ENCODE results near the gene DEDD2. TPM values are rescaled to one million over a fixed set of nuclear protein-coding genes. Genes with fewer than 3 reads are reported as not detected.
A peak's percentile ranks its signal among the peaks of the same experiment; 100 is the strongest.

DEDD2 gene
- total RNA-seq, 3 donors from 2014 or later (not counting 1 experiment from before 2014, with no cell fraction given): 83.2 to 110 (median 83.7) TPM

- Histone ChIP-seq H3K4me1 (ENCODE audit: control insufficient read depth, insufficient read depth, low read length) (peaks cover 79% of the 10 kb centered on the region), H3K36me3 (ENCODE audit: control insufficient read depth, insufficient read depth, low read length) (peaks cover 53% of the 10 kb centered on the region), H3K27me3 (ENCODE audit: control insufficient read depth, insufficient read depth, low read length) (no peaks in the 10 kb centered on the region), H3K4me3 (ENCODE audit: low read length) (no peak overlapping the region), H3K9me3 (ENCODE audit: control insufficient read depth, insufficient read depth, low read length) (no peaks in the 10 kb centered on the region), H3K27ac (ENCODE audit: low read length) (peak overlapping the region; percentile 90)
- H3K4me1 Mint-ChIP-seq: peaks cover 76 to 82% of the 10 kb centered on the region in 2 donors
- peak overlapping the region; percentile 91 to 95 for H3K27ac Mint-ChIP-seq
- no peak for ATAC-seq
- DNase-seq: no peak
- H3K27me3 Mint-ChIP-seq (ENCODE audit: low read depth in 2 of 2): no peaks in the 10 kb centered on the region
- peak overlapping the region; percentile 88 for H3K4me3 Mint-ChIP-seq
- no peak for TF ChIP-seq CTCF (IDR thresholded peaks at IDR 0.05)
- 36% methylated on average over 5 of the region's 5 CpGs for WGBS (ENCODE audit: insufficient coverage)
- no peaks in the 10 kb centered on the region for H3K36me3 Mint-ChIP-seq
- intact Hi-C loops (cut with micrococcal nuclease): loop anchor here (5.0 kb wide), 1 partner anchor 80 kb away; no protein-coding TSS in a partner anchor
- no peaks in the 10 kb centered on the region for H3K9me3 Mint-ChIP-seq
These were observed 15.1 kb downstream of the DEDD2 start for GRCh38 chr19:42202290-42202880.

GRCh38 chr19:42201489-42202289 is 15.8 kb downstream of the DEDD2 start:
- peak overlapping the region; percentile 90 for H3K27ac ChIP-seq (ENCODE audit: low read length)
- Mint-ChIP-seq H3K36me3 (no peaks in the 10 kb centered on the region), H3K4me1 (peaks cover 80 to 84% of the 10 kb centered on the region in 2 donors), H3K4me3 (peak overlapping the region; percentile 88), H3K9me3 (no peaks in the 10 kb centered on the region), H3K27me3 (ENCODE audit: low read depth in 2 of 2) (no peaks in the 10 kb centered on the region), H3K27ac (peak overlapping the region; percentile 91 to 95)
- DNase-seq (peak; percentile 61 to 79), ATAC-seq (peak; percentile 62 to 81 (median 74))
- no peak for TF ChIP-seq CTCF (IDR thresholded peaks at IDR 0.05)
- intact Hi-C loops (cut with micrococcal nuclease): loop anchor here (1.0 to 5.0 kb wide), 2 partner anchors 16 to 81 kb away; partner anchors contain the start of gene DEDD2
- H3K4me3 ChIP-seq (ENCODE audit: low read length): peak overlapping the region; percentile 13
- 3% methylated on average over 6 of the region's 6 CpGs for WGBS (ENCODE audit: insufficient coverage)
- peaks cover 51% of the 10 kb centered on the region for H3K36me3 ChIP-seq (ENCODE audit: control insufficient read depth, insufficient read depth, low read length)
- no peaks in the 10 kb centered on the region for H3K9me3 ChIP-seq (ENCODE audit: control insufficient read depth, insufficient read depth, low read length)
- peaks cover 79% of the 10 kb centered on the region for H3K4me1 ChIP-seq (ENCODE audit: control insufficient read depth, insufficient read depth, low read length)
- no peaks in the 10 kb centered on the region for H3K27me3 ChIP-seq (ENCODE audit: control insufficient read depth, insufficient read depth, low read length)

GRCh38 chr19:42200116-42200715 is 17.3 kb downstream of the DEDD2 start:
- Histone ChIP-seq H3K27me3 (ENCODE audit: control insufficient read depth, insufficient read depth, low read length) (no peaks in the 10 kb centered on the region), H3K4me3 (ENCODE audit: low read length) (peak overlapping the region; percentile 31), H3K4me1 (ENCODE audit: control insufficient read depth, insufficient read depth, low read length) (peaks cover 90% of the 10 kb centered on the region), H3K36me3 (ENCODE audit: control insufficient read depth, insufficient read depth, low read length) (peaks cover 47% of the 10 kb centered on the region), H3K9me3 (ENCODE audit: control insufficient read depth, insufficient read depth, low read length) (no peaks in the 10 kb centered on the region), H3K27ac (ENCODE audit: low read length) (peak overlapping the region; percentile 90)
- 60% methylated on average over 5 of the region's 5 CpGs for WGBS (ENCODE audit: insufficient coverage)
- no peaks in the 10 kb centered on the region for H3K36me3 Mint-ChIP-seq
- DNase-seq (peak; percentile 34 to 46), ATAC-seq (peak in 1 of 3 donors; percentile 4)
- H3K4me1 Mint-ChIP-seq: peaks cover 81 to 83% of the 10 kb centered on the region in 2 donors
- intact Hi-C loops (cut with micrococcal nuclease): loop anchor here (5.0 kb wide), 1 partner anchor 82 kb away; no protein-coding TSS in a partner anchor
- no peaks in the 10 kb centered on the region for H3K27me3 Mint-ChIP-seq (ENCODE audit: low read depth in 2 of 2)
- peak overlapping the region; percentile 88 for H3K4me3 Mint-ChIP-seq
- TF ChIP-seq CTCF (IDR thresholded peaks at IDR 0.05): peak; percentile 4
- H3K27ac Mint-ChIP-seq: peak overlapping the region; percentile 91 to 95
- no peaks in the 10 kb centered on the region for H3K9me3 Mint-ChIP-seq

All from natural killer cell (primary cell).